Panc1 (cell line): ENCODE data around the gene ADAMTS18.

Source experiments
- CTCF ChIP-seq: fragments of 450-650 bp; IDR thresholded peaks from 2 replicates; pipeline ENCODE4 v1.5.1; 2017; ENCODE audit warnings: mild to moderate bottlenecking
- POLR2AphosphoS5 ChIP-seq: IDR thresholded peaks from 2 replicates; pipeline ENCODE4 v1.6.1; 2012; ENCODE audit warnings: mild to moderate bottlenecking, low read depth, low read length, moderate library complexity
- REST ChIP-seq, 2 experiments: IDR thresholded peaks; 2 replicates each; pipeline ENCODE4 v1.6.1; 2011 to 2012; ENCODE audit warnings: low read depth in 2 of 2, control low read depth in 1 of 2, low read length in 1 of 2, mild to moderate bottlenecking in 1 of 2, moderate library complexity in 1 of 2; ENCODE audit not compliant: insufficient read depth in 1 of 2
- TCF7L2 ChIP-seq: IDR thresholded peaks from 2 replicates; pipeline ENCODE4 v1.6.1; 2011; ENCODE audit warnings: mild to moderate bottlenecking, low read depth, low read length, inconsistent platforms

- TF ChIP-seq CTCF (no peak), POLR2AphosphoS5 (no peak), TCF7L2 (peak; percentile 58), REST (IDR thresholded peaks at IDR 0.05; ENCODE audit: insufficient read depth in 1 of 2, low read depth in 2 of 2, low read length in 1 of 2) (no peak)
These were observed 130.0 kb downstream of the ADAMTS18 start for GRCh38 chr16:77304877-77305276.
